Dermis microvascular lymphatic vessel endothelial cell (primary cell): Measurements from ENCODE around the gene TREH. TPM values are rescaled to one million over a fixed set of nuclear protein-coding genes. Genes with fewer than 3 reads are reported as not detected.

Experiments
- DNase-seq, 2 donors: peaks; one replicate each; pipeline versions ENCODE4 v3.0.0 to v3.0.0-alpha.2; 2010; ENCODE audit warnings: low read depth in 2 of 2
- total RNA-seq: library from RNA; depleted of rRNA; stranded (reverse); fragments of >200 nt; gene quantifications from 2 replicates; pipeline ENCODE4 v1.2.1, GENCODE V29; 2014

The TREH gene
- total RNA-seq, 1 donor from 2014 or later = not detected

- no peak for DNase-seq
Observed at GRCh38 chr11:118648291-118648690, 31.2 kb downstream of the TREH start.

DNA sequence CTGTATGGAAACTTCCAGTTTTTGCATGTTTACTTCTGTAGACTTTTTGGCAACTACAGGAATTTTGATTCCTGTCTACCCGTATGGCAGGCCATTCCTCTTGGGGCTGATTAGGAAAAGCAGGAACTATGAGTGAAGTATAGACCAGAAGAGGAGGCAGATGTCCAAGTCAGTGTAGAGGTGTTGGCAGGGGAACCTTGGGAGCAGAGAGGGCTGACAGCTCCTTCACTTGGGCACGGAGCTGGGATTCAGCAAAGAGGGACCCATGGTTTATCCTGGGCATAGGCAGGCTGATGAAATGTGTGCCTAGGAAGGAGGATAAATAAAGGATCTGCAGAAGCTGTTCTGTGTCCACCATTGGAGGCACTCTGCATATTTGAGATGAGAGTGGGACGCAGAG, 33.1 kb downstream of the TREH start:
- no peak for DNase-seq

DNA sequence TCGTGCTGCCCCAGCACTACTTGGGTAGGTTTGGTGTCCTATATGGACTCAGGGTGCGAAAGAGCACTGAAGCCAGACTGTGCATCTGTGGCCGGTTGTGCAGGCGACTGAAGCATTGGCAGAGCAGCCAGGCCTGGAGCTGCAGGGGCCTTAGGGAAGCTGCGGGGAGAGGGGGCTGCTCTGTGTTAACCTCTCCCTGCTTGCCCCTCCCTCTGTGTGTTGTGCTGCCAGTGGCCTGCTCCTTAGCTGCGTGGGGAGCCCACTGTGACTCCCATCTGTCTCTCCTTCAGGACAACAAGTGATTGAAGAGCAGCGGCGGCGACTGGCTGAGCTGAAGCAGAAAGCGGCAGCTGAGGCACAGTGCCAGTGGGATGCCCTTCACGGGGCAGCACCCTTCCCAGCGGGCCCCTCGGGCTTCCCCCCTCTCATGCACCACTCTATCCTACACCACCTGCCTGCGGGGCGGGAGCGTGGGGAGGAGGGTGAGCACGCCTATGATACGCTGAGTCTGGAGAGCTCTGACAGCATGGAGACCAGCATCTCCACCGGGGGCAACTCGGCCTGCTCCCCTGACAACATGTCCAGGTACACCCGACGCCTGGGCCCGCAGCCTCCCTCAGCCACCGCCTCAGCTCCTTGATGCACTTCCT, 34.3 kb downstream of the TREH start:
- no peak for DNase-seq

DNA sequence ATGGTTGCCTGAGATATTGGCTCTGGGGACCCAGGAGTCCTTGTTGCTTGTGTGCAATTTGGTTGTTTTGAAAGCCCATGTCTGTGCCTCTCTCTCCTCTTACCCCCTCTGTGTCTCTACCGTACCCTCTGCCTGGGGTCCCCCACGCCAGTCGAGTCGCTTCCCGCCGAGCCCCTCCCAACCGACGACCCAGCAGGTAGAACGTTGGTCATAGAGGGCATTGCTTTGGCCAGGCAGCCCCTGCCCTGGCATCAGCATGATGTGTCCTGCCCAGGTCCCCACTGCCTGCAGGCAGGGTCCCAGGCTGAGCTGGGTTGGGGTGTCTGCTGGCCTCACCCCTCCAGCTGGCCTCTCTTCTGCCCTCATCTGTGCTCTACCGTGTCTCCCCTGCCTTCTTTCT, 35.0 kb downstream of the TREH start:
- no peak for DNase-seq

DNA sequence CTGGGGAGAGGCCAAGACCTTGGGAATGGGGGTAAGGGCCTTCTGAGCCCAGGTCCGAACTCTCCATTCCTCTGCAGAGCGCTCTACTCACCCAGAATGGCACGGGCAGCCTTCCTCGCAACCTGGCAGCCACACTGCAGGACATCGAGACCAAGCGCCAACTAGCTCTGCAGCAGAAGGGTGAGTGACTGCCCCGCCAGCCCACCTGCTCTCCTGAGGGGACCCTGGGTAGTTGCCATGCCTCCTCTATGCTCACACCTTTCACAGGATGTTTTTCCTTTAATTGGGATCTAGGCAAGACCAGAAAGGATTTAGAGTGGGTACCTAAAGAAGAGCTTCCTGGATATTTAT, 35.5 kb downstream of the TREH start:
- no peak for DNase-seq

DNA sequence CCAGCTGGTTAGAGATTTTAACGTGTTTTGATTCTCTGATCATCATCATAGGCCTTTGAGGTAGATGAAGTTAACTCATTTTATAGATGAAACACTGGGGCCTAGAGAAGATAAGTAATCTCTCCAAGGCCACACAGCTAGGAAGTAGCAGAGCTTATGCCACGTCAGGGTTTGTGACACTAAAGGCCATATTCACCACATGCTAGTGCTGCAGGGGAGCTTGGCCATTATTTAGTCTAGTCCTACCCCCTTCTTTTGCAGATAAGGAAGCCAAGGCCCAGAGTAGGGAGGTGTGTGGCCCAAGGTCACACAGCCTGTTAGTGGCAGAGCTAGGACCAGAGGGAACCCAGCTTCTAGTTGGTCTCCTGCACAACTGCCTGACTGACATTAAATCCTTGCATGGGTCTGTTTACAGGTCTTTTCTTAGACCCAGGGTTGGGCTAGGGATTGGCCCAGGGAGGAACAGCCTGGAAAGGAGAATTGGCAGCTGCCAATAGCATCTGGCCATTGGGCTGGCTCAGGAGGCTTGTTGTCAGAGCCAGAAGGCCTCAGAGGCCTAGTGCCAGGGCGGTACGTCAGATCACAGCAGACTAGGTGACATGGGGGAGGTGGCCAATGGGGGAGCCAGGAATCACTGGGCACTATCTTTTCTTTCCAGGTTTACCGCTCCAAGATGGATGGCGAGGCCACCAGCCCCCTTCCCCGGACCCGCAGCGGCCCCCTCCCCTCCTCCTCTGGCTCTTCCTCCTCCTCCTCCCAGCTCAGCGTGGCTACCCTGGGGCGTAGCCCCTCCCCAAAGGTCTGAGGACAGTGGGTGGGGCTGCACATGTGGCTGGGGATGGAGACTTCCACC, 36.1 kb downstream of the TREH start:
- DNase-seq = no peak

GRCh38 chr11:118641397-118642019, 37.9 kb downstream of the TREH start:
- no peak for DNase-seq

GRCh38 chr11:118640332-118641154, 38.9 kb downstream of the TREH start:
- no peak for DNase-seq

GRCh38 chr11:118639899-118640298, 39.6 kb downstream of the TREH start:
- DNase-seq = no peak

DNA sequence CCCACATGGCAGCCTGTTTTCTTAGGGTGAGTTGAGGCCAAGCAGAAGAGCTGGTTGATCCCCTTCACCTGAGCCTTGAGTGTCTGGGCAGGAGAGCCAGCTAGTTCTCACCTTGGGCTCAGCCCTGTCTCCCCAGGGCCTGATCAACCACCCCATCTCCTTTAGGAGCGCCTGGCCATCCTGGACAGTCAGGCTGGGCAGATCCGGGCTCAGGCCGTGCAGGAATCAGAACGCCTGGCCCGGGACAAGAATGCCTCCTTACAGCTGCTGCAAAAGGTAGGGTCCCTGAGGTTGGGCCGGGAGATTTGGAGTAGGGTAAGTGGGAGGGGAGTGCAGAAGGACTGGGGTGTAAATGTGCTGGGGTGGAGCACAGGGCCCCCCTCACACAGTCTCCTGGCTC, 40.7 kb downstream of the TREH start:
- DNase-seq = no peak

GRCh38 chr11:118636569-118637290, 42.7 kb downstream of the TREH start:
- no peak for DNase-seq

GRCh38 chr11:118635642-118636041, 43.8 kb downstream of the TREH start:
- DNase-seq = no peak

DNA sequence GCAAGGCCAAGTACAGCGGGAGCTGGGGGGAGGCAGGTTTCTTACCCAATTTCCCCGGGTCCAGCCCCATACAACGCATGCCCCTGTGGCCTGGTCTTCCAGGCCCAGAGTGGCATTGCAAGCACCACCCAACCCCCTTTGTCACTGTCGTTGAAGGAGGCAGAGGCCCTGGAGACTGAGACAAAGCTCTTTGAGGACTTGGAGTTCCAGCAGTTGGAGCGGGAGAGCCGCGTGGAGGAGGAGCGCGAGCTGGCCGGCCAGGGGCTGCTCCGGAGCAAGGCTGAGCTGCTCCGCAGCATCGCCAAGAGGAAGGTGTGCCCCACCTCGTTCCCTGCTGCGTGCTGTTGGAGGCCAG, 44.2 kb downstream of the TREH start:
- DNase-seq = no peak

DNA sequence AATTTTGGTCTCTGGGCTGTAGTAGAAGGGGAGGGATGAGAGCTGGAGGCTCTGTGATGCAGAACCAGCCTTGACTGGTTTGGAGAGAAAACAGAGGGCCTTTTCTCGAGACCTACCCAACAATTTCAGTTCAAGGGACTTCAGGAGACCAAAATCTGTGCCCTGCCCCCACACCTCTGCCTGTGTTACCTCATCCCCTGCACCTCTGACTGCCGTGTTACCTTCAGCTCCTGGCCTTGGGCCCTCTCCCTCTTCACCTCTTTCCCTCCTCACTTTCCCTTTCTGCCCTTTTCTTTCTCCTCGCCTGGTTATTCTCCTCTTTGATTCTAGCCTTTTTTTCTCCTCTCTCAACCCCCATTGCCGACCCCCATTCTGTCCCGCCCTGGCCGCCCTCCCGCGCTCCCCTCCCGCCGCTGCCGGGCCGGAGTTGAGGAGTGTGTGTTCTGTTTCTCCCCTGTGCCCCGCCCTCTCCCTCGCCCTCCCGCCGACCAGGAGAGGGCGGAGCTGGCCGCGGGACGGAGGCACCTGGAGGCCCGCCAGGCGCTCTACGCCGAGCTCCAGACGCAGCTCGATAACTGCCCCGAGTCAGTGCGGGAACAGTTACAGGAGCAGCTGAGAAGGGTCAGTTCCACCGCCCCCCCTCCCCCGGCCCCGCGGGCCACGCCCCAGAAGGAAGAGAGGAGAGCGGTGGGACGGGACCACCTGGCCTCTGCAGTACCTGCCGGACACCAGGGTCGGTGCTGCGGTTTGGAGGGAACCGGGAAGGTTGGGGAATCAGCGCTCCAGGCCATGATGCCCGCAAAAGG, 44.8 kb downstream of the TREH start:
- DNase-seq = no peak

- no peak for DNase-seq
Observed at GRCh38 chr11:118633979-118634378, 45.5 kb downstream of the TREH start.

DNA sequence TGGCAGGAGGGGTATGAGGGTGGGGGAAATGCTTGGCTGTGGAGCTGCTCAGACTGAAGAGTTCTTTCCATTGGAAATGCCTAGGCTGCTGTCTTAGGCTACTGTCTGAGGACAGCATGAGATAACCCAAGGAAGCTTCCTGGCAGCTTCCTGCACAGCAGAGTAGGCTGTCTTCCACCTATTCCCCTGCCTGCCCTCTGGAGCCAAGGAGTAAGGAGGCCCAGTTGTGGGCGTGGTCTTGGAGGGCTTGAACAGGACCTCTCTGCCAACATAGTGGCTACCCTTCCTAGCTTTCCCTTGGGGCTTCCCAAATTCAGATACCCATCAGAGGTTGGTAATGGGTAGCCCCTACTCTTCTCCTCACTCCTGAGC, 46.1 kb downstream of the TREH start:
- DNase-seq = no peak

DNA sequence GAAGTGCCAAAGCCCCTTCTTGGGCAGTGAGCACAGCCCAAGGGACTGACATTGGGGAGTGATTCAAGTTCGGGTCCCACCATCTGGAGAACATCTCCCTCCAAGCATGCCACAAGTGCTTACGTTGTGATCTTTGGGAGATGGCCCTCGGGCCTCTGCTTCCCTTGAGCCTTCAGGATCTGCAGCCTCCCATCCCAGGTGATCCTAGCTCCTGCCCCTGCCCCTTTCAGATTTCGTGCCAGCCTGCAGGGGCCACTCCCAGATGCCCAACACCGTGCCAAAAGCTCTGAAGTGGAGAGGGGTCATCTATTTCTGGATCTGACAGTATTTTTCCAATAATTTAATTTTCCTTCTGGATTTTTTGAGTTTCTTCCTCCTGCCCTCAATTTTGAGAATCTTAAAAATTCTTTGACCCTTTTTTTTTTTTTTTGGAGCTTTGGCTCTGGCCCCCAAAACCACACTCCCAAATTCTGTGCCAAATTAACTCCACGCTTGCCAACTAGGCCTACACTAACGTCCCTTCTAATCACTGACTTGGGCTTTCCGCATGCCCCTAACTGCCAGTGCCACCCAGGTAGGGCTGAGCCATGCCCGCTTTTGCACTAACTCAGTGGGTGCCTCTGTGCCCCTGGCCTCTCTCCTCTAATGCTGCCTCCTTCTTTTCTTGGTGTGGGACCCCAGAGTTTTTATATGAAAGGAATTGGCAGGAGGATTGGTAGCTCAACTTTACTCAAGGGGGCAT, 46.7 kb downstream of the TREH start:
- no peak for DNase-seq

DNA sequence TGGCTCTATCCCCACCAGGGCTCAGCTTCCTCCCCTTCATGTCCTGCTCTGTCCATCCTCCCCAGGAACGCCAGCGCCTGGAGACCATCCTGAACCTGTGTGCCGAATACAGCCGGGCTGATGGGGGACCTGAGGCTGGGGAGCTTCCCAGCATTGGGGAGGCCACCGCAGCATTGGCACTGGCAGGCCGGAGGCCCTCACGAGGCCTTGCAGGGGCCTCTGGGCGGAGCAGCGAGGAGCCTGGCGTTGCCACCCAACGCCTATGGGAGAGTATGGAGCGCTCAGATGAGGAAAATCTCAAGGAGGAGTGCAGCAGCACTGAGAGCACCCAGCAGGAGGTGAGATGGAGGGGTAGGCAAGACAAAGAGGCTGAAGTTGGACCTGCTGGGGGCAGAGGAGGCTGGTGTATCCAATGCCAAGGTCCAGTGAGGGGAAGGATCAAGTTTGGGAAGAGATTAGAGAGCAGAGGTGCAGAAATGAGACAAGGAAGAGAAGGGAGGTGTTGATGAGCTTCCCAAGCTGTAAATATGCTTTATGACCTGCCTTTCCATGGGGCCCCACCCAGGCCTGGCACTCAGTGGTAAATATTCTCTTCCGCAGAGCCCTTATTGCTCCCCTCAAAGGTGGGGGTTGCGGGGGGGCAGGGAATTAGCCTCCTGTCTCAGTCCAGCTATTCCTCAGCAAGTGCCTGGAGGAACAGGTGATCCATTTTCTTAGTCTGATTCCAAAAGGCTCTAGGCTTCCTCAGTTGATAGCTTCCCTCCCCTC, 48.1 kb downstream of the TREH start:
- no peak for DNase-seq
